ENCODE measurements around the gene ACP7.
"Not testable (repeated sequence)": the region's sequence is repeated elsewhere in the genome, so short reads cannot be mapped to it uniquely, and the experiment has no call there.

DNA sequence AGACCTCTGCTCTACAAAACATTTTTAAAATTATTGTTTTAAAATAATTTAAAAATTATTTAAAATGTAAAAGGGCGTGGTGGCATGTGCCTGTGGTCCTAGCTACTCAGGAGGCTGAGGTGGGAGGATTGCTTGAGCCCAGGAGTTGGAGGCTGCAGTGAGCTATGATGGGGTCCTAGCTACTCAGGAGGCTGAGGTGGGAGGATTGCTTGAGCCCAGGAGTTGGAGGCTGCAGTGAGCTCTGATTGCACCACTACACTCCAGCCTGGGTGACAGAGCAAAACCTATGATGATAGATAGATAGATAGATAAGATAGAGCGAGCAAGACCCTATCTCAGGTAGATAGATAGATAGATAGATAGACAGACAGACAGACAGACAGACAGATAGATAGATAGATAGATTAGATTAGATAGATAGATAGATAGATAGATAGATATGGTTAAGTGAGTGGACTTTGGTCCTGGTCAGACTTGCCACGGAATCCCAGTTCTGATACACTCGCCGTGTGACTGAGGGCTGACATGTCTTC lies 59.7 kb downstream of the ACP7 start:
- TF ChIP-seq, protein P1, sequence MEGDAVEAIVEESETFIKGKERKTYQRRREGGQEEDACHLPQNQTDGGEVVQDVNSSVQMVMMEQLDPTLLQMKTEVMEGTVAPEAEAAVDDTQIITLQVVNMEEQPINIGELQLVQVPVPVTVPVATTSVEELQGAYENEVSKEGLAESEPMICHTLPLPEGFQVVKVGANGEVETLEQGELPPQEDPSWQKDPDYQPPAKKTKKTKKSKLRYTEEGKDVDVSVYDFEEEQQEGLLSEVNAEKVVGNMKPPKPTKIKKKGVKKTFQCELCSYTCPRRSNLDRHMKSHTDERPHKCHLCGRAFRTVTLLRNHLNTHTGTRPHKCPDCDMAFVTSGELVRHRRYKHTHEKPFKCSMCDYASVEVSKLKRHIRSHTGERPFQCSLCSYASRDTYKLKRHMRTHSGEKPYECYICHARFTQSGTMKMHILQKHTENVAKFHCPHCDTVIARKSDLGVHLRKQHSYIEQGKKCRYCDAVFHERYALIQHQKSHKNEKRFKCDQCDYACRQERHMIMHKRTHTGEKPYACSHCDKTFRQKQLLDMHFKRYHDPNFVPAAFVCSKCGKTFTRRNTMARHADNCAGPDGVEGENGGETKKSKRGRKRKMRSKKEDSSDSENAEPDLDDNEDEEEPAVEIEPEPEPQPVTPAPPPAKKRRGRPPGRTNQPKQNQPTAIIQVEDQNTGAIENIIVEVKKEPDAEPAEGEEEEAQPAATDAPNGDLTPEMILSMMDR (IDR thresholded peaks at IDR 0.05; ENCODE audit: borderline replicate concordance, extremely low read depth, low read length, poor library complexity, severe bottlenecking): not testable (repeated sequence)
- TF ChIP-seq EZH2 (IDR thresholded peaks at IDR 0.05; ENCODE audit: borderline replicate concordance, low read depth, low read length, severe bottlenecking): not testable (repeated sequence)
